GM12874 (cell line): ENCODE results near the gene NOL6.

Experiments
- TF ChIP-seq, protein P1 (sequence below): IDR thresholded peaks from 2 replicates; pipeline ENCODE4 v1.5.1; 2011; ENCODE audit warnings: low read depth, mild to moderate bottlenecking, control low read depth, low read length, moderate library complexity; ENCODE audit not compliant: insufficient read depth

The NOL6 gene, protein sequence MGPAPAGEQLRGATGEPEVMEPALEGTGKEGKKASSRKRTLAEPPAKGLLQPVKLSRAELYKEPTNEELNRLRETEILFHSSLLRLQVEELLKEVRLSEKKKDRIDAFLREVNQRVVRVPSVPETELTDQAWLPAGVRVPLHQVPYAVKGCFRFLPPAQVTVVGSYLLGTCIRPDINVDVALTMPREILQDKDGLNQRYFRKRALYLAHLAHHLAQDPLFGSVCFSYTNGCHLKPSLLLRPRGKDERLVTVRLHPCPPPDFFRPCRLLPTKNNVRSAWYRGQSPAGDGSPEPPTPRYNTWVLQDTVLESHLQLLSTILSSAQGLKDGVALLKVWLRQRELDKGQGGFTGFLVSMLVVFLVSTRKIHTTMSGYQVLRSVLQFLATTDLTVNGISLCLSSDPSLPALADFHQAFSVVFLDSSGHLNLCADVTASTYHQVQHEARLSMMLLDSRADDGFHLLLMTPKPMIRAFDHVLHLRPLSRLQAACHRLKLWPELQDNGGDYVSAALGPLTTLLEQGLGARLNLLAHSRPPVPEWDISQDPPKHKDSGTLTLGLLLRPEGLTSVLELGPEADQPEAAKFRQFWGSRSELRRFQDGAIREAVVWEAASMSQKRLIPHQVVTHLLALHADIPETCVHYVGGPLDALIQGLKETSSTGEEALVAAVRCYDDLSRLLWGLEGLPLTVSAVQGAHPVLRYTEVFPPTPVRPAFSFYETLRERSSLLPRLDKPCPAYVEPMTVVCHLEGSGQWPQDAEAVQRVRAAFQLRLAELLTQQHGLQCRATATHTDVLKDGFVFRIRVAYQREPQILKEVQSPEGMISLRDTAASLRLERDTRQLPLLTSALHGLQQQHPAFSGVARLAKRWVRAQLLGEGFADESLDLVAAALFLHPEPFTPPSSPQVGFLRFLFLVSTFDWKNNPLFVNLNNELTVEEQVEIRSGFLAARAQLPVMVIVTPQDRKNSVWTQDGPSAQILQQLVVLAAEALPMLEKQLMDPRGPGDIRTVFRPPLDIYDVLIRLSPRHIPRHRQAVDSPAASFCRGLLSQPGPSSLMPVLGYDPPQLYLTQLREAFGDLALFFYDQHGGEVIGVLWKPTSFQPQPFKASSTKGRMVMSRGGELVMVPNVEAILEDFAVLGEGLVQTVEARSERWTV

DNA sequence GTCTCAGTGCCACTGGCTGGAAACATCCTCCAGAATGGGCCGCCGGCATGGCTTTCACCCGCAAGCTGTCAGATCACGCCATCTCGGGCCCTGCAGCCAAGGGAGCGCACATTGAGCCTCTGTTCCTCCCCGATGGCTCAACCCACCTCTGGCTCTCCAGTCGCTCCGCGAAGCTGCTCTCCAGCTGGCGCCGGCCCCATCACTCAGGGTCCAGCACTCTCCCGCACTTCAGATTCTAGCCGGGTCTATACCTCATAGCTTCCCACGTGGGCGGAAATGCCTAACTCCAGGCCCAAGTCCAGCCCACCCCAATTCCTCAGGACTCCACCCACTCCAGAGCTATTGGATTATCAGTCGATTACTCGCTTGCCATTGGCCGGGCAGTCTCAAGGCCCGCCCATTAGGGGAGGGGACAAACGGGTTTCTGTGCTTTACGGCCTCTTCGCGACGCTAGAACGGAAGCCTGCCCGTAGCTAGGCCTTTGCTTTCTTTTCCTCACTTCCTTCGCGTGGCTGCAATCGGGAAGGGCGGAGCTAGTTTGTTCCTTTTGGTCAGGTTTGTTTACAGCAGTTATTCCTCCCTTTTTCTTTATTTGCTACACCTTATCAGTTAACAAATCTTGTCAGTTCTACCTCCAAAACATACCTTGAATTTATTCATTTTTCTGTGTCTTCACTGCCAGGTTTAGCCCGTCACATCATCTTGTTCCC, at the start of gene NOL6:
Gene NOL6, minus strand, starts transcription at position 282 of the 710 bp plus-strand sequence. Its CDS starts 82 bp downstream, at position 200.
- TF ChIP-seq, protein P1, sequence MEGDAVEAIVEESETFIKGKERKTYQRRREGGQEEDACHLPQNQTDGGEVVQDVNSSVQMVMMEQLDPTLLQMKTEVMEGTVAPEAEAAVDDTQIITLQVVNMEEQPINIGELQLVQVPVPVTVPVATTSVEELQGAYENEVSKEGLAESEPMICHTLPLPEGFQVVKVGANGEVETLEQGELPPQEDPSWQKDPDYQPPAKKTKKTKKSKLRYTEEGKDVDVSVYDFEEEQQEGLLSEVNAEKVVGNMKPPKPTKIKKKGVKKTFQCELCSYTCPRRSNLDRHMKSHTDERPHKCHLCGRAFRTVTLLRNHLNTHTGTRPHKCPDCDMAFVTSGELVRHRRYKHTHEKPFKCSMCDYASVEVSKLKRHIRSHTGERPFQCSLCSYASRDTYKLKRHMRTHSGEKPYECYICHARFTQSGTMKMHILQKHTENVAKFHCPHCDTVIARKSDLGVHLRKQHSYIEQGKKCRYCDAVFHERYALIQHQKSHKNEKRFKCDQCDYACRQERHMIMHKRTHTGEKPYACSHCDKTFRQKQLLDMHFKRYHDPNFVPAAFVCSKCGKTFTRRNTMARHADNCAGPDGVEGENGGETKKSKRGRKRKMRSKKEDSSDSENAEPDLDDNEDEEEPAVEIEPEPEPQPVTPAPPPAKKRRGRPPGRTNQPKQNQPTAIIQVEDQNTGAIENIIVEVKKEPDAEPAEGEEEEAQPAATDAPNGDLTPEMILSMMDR = no peak

DNA sequence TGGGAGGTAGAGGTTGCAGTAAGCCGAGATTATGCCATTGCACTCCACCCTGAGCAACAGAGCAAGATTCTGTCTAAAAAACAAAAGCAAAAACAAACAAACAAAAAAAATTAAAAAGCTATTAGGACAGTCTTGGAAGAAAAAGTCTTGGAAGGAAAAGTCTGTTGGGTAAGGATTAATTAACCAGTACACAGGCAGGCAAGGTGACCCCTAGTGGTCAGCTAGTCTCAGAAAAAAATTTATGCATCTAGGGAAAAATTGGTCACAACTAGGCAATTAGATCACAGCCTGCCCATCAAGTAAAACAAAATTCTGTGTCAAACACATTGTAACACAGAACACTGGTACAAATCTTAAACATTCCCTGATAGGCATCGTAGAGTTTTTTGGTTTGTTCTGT, 43.6 kb upstream of the NOL6 start:
- TF ChIP-seq, protein P1 = peak; percentile 56

DNA sequence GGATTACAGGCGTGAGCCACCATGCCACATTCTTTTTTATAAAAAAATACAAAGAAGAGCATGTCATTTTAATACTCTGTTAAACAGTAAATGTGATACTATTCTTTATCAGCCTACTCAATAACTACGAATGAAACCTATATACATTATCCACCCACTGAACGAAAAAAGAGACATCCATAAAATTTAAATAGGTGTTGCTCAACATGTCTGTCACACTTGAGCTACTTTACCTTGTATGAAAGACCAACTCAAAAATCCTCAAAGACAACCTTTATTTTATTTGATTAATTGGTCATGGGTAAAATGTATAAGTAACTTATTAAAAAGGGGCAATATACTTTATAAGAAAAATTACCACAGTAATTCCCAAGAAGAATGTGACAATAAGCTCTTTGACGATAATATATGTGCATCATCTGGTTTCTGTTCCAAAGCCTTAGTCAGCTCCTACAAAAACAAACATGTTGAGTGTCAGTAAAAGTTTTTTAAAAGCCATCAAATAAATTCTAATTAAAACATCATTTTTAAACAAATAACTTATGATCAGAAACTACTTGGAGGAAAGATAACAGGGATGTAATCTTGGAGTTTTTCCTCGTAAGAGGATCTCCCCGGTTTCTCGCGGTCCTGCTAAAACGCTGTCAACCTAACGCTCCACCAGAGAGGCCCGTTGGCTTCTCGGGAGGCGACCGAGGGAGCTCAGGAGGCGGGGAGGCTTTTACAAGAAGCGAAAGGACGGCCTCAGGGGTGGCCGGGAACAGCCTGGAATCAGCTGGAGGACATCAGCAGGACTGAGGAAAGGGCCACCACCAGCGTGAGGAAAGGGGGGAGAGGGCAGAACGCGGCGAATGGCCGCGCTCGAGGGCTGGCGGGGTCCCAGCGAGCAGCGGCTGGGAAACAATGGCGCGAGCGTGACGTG, 36.8 kb upstream of the NOL6 start:
- TF ChIP-seq, protein P1 = no peak

DNA sequence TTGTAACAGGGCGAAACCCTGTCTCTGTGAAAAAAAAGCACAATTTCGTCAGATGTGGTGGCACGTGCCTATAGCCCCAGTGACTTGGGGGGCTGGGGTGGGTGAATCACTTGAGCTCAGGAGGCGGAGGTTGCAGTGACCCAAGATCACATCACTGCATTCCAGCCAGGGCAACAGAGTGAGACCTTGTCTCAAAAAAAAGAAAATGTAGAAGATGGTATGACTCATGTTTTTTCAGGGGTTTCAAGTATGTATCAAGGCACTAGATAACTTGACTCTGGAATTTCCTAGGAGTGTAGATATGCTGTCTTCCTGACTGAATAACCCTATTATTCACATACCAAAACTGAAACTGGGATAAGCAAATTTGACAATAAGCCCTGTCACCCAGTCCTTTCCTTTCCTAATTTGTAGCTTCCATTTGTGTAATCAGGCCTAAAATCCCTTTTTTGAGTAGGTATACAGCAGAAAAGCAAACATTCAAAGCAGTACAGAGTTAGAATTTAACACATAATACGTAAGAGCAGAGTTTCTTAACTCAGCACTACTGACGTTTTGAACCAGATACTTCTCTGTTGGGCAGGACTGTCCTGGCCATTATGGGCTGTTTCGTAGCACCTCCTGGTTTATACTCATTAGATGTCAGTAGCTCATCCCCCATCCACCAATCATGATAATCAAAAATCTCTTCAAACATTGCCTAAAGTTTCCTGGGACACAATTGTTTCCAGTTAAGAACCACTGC, 33.1 kb upstream of the NOL6 start:
- TF ChIP-seq, protein P1 = no peak

DNA sequence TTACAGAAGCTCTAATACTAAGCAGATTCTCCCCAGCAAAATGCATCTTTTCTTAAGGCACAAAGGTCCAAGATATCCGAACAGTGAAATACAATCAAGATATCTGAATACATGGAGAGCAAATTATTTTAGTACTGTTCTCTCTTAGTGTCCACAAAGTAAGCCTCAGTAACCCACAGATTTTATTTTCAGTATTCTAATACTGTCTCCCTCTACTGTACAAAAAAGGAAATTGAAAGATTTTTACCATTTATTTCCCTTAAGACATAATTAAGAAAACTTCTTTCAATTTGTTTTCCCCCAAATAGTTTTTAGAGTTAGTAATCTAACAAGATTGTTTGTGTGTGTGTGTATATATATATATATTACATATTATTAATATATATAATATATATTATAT, 24.7 kb upstream of the NOL6 start:
- TF ChIP-seq, protein P1 = no peak

DNA sequence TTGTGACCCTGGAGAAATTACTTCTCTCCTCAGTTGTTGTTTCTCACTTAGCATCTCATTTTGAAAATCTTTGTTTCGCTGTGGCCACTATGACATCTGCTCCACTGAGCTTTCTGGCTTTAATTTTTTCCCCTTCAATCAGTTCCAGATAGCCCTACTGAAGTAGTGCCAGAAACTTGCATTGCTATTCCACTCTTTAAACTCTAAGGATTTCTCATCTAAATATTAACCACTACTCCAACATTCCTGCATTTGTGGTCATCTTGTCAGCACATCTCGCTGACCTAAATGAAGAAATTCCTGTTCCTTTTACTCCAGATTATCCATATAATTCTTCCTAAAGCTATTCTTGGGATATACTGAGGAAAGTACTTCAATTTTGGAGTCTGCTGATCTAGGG, 15.3 kb upstream of the NOL6 start:
- TF ChIP-seq, protein P1 = no peak
